Activated naive CD4-positive, alpha-beta T cell treated with anti-CD3 and anti-CD28 coated beads, Interleukin-2, amount 10 ng/mL, durations not matched to agents 7 days and 5 days (primary cell): ENCODE measurements around the gene MYZAP.

Experiments used
- CTCF ChIA-PET: fragments of 350-600 bp; sonication (Branson Sonifier 250); formaldehyde crosslinking; loops from one replicate; lab custom pipeline; 2021; ENCODE audit warnings: antibody characterized with exemption; lab: Charles Lee
- DNase-seq: peaks from one replicate; pipeline ENCODE4 v3.0.0-alpha.2; 2020
- H3K27ac Mint-ChIP-seq: one replicate; pipeline ENCODE4 v1.8.0; 2021; ENCODE audit warnings: mild to moderate bottlenecking, moderate library complexity, mixed read lengths
- H3K27me3 Mint-ChIP-seq: one replicate; pipeline ENCODE4 v1.8.0; 2021; ENCODE audit warnings: mild to moderate bottlenecking, mixed read lengths
- H3K36me3 Mint-ChIP-seq: one replicate; pipeline ENCODE4 v1.8.0; 2021; ENCODE audit warnings: mixed read lengths
- H3K4me1 Mint-ChIP-seq: one replicate; pipeline ENCODE4 v1.8.0; 2021; ENCODE audit warnings: mixed read lengths
- H3K4me3 Mint-ChIP-seq: one replicate; pipeline ENCODE4 v1.8.0; 2021; ENCODE audit warnings: mild to moderate bottlenecking, moderate library complexity, mixed read lengths
- H3K9me3 Mint-ChIP-seq: one replicate; pipeline ENCODE4 v1.8.0; 2021; ENCODE audit warnings: mixed read lengths

MYZAP gene

DNA sequence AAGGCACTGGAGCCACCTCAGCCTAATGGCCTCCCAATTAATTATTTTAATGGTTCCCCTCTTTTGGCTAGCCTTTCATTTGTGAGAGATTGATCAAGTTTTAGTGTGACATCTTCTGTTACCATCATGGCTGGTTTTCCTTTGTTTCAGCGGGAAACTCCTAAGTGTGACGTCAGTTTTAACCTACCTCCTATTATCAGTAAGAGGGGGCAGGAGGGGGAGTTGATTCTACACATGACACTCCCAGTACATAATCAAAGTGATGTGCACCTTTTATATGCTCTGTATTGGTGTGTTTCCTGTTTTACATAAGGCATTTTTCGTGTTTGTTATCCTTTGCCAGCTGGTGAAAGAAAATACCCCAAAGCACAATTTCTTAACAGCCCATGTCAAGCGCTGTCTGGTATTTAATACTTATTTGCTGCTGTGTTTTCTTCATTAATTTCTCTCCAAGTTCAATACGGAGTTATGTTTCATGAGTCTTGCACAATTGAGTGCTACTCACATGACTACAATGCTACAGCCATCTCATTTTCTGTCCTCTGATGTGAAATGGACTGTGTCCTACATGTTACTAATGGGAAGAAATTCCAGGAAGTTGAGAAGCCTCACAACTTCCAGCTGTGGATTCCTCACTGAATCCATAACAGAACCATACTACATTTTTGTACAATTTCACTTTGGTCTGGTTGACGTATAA is 62.6 kb downstream of the MYZAP start:
- Mint-ChIP-seq H3K4me3 (no peak overlapping the region), H3K4me1 (peaks cover 12% of the 10 kb centered on the region), H3K9me3 (no peaks in the 10 kb centered on the region), H3K27ac (no peak overlapping the region), H3K27me3 (peaks cover 6% of the 10 kb centered on the region), H3K36me3 (no peaks in the 10 kb centered on the region)
- CTCF ChIA-PET: interaction anchor here (0.8 to 1.1 kb wide), 2 partner anchors 13 to 95 kb away, joined by 3 read pairs; no protein-coding TSS in a partner anchor
- DNase-seq: no peak

DNA sequence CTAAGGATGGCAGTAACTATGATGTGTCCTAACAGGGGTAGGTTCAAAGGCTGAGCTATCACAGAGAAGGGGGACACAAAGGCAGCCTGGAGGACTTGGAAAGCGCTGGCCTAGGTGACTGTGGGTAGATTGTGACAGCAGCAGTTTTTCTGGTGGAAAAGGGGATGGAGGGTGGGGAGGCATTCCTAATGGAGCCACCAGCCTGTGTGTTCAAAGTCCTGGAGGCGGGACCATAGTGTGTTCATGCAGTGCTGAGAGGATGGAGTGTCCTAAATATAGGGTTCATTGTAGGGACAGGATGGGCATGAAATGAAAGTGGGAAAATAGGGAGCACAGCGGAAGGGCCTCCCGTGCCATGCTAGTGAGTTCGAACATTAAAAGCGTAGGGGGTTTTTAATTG is 63.3 kb downstream of the MYZAP start:
- H3K27ac Mint-ChIP-seq: no peak overlapping the region
- no peaks in the 10 kb centered on the region for H3K9me3 Mint-ChIP-seq
- no peaks in the 10 kb centered on the region for H3K36me3 Mint-ChIP-seq
- CTCF ChIA-PET: interaction anchor here (0.8 to 2.8 kb wide), 3 partner anchors 12 to 96 kb away, joined by 3 to 11 read pairs (median 3); no protein-coding TSS in a partner anchor
- H3K4me3 Mint-ChIP-seq: no peak overlapping the region
- no peak for DNase-seq
- H3K4me1 Mint-ChIP-seq: peaks cover 12% of the 10 kb centered on the region
- H3K27me3 Mint-ChIP-seq: peaks cover 6% of the 10 kb centered on the region

DNA sequence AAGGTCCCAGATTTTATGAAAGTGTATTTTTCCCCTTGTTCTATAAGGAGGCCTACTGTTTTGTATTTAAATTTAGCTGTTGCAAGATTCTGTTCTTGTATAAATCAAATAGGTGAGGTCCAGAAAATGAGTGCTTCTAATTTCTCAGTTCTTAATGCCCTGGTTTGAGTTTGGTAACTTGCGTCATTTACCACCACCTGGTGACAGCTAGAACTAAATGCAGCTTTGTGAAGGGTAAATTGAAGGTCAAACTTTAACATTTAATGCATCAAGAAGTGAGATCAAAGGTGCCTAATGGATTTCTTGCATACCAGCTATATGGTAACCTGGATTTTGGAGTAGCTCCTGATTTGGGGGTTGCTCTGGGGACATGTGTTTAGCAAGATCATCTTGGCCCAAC is 64.1 kb downstream of the MYZAP start:
- CTCF ChIA-PET: interaction anchor here (1.1 to 2.8 kb wide), 3 partner anchors 13 to 96 kb away, joined by 5 to 11 read pairs (median 7); no protein-coding TSS in a partner anchor
- H3K36me3 Mint-ChIP-seq: no peaks in the 10 kb centered on the region

DNA sequence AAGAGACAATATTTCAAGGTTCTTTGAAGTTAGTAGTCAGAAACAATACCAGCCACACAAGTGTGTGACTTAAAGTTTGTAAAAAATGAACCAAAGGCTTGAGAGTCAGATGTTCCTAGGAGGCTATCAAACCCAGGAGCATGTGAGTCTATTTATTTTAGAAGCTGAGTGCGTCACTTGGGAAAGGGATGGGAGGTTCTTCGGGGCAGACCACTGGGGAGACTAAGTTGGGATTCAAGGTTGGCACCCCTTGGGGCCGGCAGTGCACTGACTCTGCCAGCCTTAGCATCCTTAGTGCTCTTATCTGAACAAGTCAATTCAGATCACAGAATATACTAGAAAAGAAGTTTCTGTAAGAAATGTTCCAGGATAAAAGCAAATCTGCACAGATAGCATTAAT is 64.7 kb downstream of the MYZAP start:
- no peak for DNase-seq
- H3K9me3 Mint-ChIP-seq: no peaks in the 10 kb centered on the region
- H3K36me3 Mint-ChIP-seq: no peaks in the 10 kb centered on the region
- CTCF ChIA-PET: interaction anchor here (1.1 to 2.8 kb wide), 3 partner anchors 13 to 97 kb away, joined by 5 to 11 read pairs (median 7); no protein-coding TSS in a partner anchor
- peaks cover 9% of the 10 kb centered on the region for H3K4me1 Mint-ChIP-seq
- H3K27ac Mint-ChIP-seq: no peak overlapping the region
- H3K27me3 Mint-ChIP-seq: peaks cover 6% of the 10 kb centered on the region
- H3K4me3 Mint-ChIP-seq: no peak overlapping the region

More for the DNA sequence above, 64.1 kb downstream of the MYZAP start:
- no peak for DNase-seq
- Mint-ChIP-seq H3K9me3 (no peaks in the 10 kb centered on the region), H3K27ac (no peak overlapping the region), H3K27me3 (peaks cover 6% of the 10 kb centered on the region), H3K4me3 (no peak overlapping the region), H3K4me1 (peaks cover 12% of the 10 kb centered on the region)

DNA sequence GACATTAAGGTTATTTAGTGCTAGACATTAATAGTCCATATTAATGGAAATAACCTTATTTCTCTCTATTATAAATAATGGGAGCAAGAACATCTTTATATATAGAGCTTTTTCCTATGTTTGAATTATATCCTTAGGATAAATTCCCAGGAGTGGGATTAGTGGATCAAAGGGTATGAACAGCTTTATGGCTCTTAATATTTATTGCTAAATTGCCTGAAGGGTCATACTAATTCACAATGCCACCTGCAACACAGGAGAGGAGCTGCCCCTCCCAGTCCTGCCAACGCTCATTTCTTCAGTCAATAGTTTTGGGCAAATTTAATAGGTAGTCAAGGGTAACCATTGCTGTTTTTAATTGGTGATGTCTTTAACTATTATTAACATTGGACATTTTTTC is 65.9 kb downstream of the MYZAP start:
- CTCF ChIA-PET: interaction anchor here (0.7 to 2.8 kb wide), 2 partner anchors 14 to 204 kb away, joined by 3 to 11 read pairs; no protein-coding TSS in a partner anchor
- H3K27ac Mint-ChIP-seq: no peak overlapping the region
- H3K4me1 Mint-ChIP-seq: no peaks in the 10 kb centered on the region
- no peak overlapping the region for H3K4me3 Mint-ChIP-seq
- no peaks in the 10 kb centered on the region for H3K36me3 Mint-ChIP-seq
- H3K27me3 Mint-ChIP-seq: peaks cover 7% of the 10 kb centered on the region
- DNase-seq: no peak
- H3K9me3 Mint-ChIP-seq: no peaks in the 10 kb centered on the region

DNA sequence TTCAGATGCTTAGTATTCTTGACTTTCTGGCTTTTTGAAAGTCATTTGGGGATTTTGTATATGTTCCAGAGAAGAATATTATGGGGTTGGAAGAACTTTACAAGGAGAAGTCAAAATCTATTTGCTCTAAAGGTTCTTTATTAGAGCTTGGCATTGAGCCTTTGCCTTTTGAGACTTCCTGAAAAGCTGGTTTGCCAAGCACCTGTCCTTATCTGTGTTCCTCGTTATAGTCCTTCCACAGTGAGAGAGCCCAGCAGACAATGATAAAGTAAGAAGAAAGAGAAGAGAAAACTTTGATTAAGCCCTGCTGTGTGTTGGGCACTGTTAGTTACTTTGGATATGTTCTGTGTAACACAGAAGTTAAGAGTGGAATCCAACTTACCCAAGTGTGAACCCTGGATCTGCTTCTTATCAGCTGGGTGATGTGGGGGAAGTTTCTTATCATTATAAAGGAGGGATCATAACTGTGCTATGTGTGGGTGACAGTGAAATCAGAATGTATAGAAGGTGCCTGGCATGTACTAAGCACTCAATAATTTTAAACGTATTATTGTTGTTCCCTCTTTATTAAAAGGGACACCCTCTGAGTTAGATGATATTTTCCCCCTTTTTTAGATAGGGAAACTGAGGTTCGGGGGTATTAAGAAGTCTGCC is 70.5 kb downstream of the MYZAP start:
- no peak for DNase-seq
- Mint-ChIP-seq H3K27me3 (peaks cover 5% of the 10 kb centered on the region), H3K36me3 (no peaks in the 10 kb centered on the region), H3K27ac (no peak overlapping the region), H3K4me1 (no peaks in the 10 kb centered on the region), H3K9me3 (no peaks in the 10 kb centered on the region), H3K4me3 (no peak overlapping the region)
- CTCF ChIA-PET: no interaction called here

DNA sequence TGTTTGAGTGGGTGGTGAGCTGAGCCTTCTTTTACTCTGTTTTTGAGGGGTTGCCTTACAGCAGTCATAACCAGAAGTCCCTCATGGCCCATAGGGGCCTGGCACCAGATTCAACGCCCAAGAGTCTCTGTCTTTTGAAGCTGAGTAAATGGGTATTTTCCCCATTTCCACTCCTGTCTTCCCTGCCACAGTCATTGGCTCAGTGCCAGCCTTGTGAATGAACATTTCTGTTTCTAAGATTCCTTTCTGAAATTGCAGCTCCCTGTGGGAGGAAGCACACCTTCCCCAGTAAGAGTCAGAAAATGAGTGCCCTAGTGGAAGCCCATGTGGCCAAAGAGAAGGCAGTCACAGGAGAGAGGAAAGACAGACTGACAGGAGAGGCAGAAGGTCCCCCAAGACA is 71.1 kb downstream of the MYZAP start:
- Mint-ChIP-seq H3K36me3 (no peaks in the 10 kb centered on the region), H3K4me3 (no peak overlapping the region), H3K9me3 (no peaks in the 10 kb centered on the region), H3K27me3 (peaks cover 5% of the 10 kb centered on the region), H3K4me1 (no peaks in the 10 kb centered on the region), H3K27ac (no peak overlapping the region)
- CTCF ChIA-PET: no interaction called here
- no peak for DNase-seq

DNA sequence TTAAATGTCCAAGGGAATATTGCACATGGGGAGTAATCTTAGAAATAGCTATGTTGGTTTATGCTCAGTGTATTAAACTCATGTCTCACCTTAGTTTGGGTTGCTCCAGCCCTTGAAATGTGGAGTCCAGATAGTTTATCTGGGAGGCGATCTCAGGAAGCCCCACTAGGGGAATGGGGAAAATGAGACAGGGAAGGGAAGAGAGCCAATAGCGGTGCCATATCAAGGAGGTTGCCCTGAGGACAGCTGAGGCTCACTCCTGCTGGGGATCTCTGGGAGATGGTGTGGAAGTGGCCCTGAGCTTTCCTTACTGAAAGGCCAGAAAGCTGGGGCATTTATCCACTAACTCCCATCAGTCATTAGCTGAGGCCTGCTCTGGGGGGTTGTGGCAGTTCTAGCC is 71.6 kb downstream of the MYZAP start:
- Mint-ChIP-seq H3K9me3 (no peaks in the 10 kb centered on the region), H3K36me3 (no peaks in the 10 kb centered on the region), H3K4me3 (no peak overlapping the region), H3K27me3 (peaks cover 5% of the 10 kb centered on the region), H3K27ac (no peak overlapping the region), H3K4me1 (no peaks in the 10 kb centered on the region)
- CTCF ChIA-PET: no interaction called here
- DNase-seq: no peak

DNA sequence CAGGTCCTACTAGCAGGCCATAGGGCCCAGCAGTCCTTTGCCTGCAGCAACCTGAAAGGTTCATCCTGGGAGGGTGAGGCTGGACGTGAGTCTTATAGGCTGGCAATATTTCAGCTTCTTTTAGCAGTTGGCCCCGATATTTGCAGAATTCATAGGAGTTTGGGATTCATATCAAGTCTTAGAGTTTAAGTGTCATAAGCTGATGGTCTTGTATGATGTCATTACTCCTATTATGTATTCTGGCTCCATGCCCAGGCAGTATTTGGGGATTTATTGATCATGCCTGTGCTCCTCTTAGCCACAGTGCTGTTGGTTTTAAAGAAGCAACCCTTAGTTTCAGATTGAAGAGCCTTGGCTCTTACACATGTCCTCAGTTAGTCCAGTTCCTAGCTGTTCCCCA is 73.5 kb downstream of the MYZAP start:
- Mint-ChIP-seq H3K36me3 (no peaks in the 10 kb centered on the region), H3K27ac (no peak overlapping the region), H3K27me3 (peaks cover 18% of the 10 kb centered on the region), H3K9me3 (no peaks in the 10 kb centered on the region), H3K4me3 (no peak overlapping the region), H3K4me1 (no peaks in the 10 kb centered on the region)
- CTCF ChIA-PET: interaction anchor here (1.2 kb wide), 1 partner anchor 24 kb away, joined by 4 read pairs; no protein-coding TSS in a partner anchor
- DNase-seq: no peak

DNA sequence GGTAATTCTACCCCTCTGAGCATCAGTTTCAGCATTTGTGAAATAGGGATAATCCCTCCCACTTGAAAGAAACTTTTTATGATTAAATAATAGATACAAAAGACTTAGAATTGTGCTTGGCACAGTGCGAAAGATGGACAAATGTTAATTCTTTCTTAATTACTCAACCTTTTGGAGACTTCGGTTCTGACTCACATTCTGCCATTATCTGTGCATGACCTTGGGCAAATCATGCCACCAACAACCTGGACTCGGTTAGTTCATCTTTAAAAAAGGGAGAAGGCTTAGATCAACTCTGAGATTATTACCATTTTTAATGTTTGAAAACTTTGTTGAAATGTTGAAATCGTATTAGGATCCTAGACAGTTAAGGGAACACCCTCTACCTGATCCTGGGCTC is 74.2 kb downstream of the MYZAP start:
- no peak overlapping the region for H3K27ac Mint-ChIP-seq
- H3K4me1 Mint-ChIP-seq: no peaks in the 10 kb centered on the region
- H3K36me3 Mint-ChIP-seq: no peaks in the 10 kb centered on the region
- no peaks in the 10 kb centered on the region for H3K9me3 Mint-ChIP-seq
- no peak overlapping the region for H3K4me3 Mint-ChIP-seq
- DNase-seq: no peak
- CTCF ChIA-PET: no interaction called here
- peaks cover 21% of the 10 kb centered on the region for H3K27me3 Mint-ChIP-seq

DNA sequence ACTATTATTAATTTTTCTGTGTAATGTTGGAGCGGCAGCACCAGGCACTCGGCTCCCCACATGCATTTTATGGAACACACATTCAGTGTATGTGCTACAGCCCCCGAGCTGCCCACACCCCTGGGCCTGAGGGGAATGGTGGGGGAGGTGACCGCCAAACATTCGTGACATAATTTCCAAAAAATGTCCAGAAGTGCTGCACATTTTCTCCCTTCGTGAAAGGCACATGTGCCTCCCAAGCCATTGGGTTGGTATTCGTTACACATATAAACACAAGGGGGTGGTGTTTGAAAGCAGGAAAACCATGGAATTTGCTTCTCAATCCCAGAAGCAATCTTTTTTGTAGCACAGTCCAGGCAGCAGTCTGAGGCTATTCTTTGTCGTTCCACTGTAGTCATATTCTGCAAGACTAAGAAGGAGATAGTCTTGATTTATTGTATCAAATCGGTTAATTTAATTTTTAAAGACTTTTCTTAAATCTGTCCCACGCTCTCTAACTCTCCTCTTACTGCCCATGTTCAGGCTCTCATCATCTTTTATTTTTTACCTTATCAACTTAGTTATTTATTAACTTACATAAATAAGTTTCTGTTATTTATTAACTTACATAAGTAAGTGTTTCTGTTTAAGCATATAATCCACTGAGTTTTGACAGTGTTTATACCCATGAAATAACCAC is 75.6 kb downstream of the MYZAP start:
- no peak overlapping the region for H3K27ac Mint-ChIP-seq
- no peaks in the 10 kb centered on the region for H3K36me3 Mint-ChIP-seq
- H3K4me3 Mint-ChIP-seq: no peak overlapping the region
- H3K27me3 Mint-ChIP-seq: peaks cover 25% of the 10 kb centered on the region
- CTCF ChIA-PET: interaction anchor here (0.6 to 1.0 kb wide), 2 partner anchors 12 to 26 kb away, joined by 3 to 4 read pairs; no protein-coding TSS in a partner anchor
- no peaks in the 10 kb centered on the region for H3K4me1 Mint-ChIP-seq
- no peaks in the 10 kb centered on the region for H3K9me3 Mint-ChIP-seq
- no peak for DNase-seq

DNA sequence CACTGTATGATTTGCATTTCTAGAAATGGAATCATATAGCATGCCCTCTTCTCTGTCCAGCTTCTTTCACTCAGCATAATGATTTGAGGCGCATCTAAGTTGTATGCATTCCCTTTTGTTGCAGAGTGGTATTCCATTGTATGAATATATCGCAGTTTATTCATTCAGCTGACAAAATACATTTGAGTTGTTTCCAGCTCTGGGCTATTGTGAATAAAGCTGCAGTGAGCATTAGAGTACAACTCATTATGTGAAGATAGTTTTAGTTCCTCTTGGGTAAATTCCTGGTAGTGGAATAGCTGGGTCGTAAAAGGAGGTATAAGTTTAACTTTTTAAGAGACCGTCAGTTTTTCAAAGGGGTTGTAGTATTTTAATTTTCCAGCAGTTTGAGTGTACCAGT is 76.3 kb downstream of the MYZAP start:
- peaks cover 21% of the 10 kb centered on the region for H3K27me3 Mint-ChIP-seq
- no peak overlapping the region for H3K27ac Mint-ChIP-seq
- CTCF ChIA-PET: interaction anchor here (0.6 to 1.0 kb wide), 2 partner anchors 11 to 27 kb away, joined by 3 to 4 read pairs; no protein-coding TSS in a partner anchor
- no peaks in the 10 kb centered on the region for H3K4me1 Mint-ChIP-seq
- DNase-seq: no peak
- H3K9me3 Mint-ChIP-seq: no peaks in the 10 kb centered on the region
- H3K4me3 Mint-ChIP-seq: no peak overlapping the region
- no peaks in the 10 kb centered on the region for H3K36me3 Mint-ChIP-seq

DNA sequence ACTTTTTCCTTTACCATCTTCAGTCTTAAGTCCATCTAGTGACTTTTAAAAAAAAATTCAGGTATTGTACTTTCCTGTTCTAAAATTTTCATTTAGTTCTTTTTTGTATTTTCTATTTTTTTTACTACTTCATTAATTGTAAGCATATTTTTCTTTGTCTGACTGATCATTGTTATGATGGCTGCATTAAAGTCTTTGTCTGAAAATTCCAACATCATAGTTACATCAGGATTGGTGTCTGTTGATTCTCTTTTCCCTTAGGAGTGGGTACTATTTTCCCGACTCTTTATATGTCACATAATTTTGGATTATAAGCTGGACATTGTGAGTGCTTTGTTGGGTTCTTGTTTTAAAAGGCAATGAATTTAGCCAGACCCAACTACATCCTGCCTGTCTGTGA is 79.9 kb downstream of the MYZAP start:
- Mint-ChIP-seq H3K27me3 (peaks cover 20% of the 10 kb centered on the region), H3K27ac (no peak overlapping the region), H3K36me3 (no peaks in the 10 kb centered on the region), H3K9me3 (no peaks in the 10 kb centered on the region), H3K4me1 (no peaks in the 10 kb centered on the region), H3K4me3 (no peak overlapping the region)
- CTCF ChIA-PET: no interaction called here
- no peak for DNase-seq

DNA sequence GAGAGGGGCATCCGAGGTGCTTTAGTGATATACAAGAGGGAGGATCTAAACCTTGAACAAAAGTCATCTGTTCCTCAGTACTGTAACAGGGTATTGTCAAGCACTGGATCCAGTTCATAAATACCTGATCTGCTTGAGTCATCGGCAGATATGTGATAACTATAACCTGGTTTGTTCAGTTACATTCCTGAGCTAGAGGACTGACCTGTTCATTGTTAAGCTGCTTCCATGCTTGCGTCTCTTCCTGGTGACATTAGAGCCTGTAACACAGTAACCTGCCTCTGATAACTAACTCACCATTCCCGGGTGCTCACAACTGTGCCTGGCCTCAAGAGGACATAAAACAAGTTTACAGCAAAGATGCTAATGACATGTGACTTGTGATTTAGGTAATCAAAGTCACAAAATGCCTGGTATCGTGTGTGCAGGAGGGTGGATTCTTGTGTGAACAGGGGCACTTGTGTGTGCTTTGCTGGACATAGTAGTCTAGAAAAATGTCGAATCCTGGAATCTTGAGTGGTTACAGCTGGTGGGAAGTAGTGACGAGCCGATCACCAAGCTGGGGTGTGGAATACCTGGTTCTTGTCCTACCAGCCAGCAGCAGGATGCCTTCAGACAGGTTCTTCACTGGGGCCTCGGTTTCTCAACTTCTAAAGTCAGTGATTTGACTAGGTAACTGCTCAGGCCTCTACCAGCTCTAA is 83.9 kb downstream of the MYZAP start:
- Mint-ChIP-seq H3K27me3 (peaks cover 5% of the 10 kb centered on the region), H3K4me1 (peaks cover 7% of the 10 kb centered on the region), H3K36me3 (no peaks in the 10 kb centered on the region), H3K9me3 (no peaks in the 10 kb centered on the region), H3K27ac (no peak overlapping the region), H3K4me3 (no peak overlapping the region)
- CTCF ChIA-PET: no interaction called here
- DNase-seq: no peak
